Bronchial epithelial cell (primary cell): ENCODE results near the gene DCHS1. TPM values are rescaled to one million over a fixed set of nuclear protein-coding genes. Genes with fewer than 3 reads are reported as not detected.

Source experiments
- DNase-seq: peaks from one replicate; pipeline ENCODE4 v3.0.0-alpha.2; 2010; ENCODE audit warnings: low read depth
- FAIRE-seq: peaks from 2 replicates; lab custom pipeline; 2011; peaks lifted over from hg19 to GRCh38; lab: Jason Lieb, UNC
- H3K27me3 ChIP-seq: 2 replicates; pipeline ENCODE4 v1.5.1; 2011; ENCODE audit warnings: low read length; ENCODE audit not compliant: control insufficient read depth, insufficient read depth
- H3K36me3 ChIP-seq: 2 replicates; pipeline ENCODE4 v1.5.1; 2011; ENCODE audit warnings: low read length; ENCODE audit not compliant: control insufficient read depth, insufficient read depth
- H3K4me3 ChIP-seq: 2 replicates; pipeline ENCODE4 v1.5.1; 2011; ENCODE audit warnings: mild to moderate bottlenecking, low read depth, low read length, control low read depth
- total RNA-seq: library from RNA; depleted of rRNA; stranded (reverse); fragments of >200 nt; gene quantifications from 2 replicates; pipeline ENCODE4 v1.2.1, GENCODE V29; 2014
- TF ChIP-seq, protein P1 (sequence below): IDR thresholded peaks from 2 replicates; pipeline ENCODE4 v1.5.1; 2011; ENCODE audit warnings: mild to moderate bottlenecking, moderate library complexity, low read length, control low read depth, inconsistent platforms; ENCODE audit not compliant: insufficient read depth, severe bottlenecking

The DCHS1 gene
- total RNA-seq, 1 donor from 2014 or later = 0.26 TPM

DNA sequence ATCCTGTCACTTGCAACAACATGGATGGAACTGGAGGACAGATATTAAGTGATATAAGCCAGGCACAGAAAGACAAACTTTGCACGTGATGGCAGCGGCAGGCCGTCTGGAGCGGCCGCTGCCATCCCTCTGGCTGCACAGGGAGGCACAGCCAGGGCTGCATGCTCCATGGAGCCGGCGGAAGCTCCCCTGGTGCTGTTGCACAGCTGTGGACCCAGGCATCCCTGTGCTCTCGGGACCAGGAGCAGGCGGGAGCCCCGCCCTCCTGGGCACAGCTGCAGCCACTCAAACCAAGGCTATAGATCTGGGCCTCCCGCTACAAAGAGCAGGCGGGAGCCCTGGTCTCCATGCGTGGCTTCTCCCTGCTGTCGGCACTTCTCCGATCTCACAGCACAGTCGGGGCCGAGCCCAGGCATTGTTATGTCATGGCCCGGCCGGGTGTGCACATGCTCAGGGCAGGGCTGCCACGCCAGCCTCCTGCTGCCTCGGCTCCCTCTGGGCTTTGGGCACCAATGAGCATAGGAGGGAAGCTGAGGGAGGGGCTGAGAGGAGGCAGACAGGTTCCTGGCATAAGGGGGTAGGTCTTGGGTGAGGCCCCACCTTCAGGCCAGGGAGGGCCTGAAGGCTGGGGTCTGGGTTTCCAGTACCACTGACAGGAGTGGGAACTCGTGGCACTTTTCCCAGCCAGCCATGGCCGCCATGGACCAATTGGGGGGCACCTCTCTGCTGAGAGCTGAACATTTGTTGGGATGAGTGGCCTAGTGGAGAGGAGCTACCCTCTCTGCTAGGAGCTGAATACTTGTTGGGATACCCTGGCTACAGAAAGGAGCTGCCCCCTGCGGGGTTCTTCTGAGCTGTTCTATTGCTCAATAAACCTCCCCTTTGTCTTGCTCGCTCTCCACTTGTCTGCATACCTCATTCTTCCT, 68.9 kb downstream of the DCHS1 start:
- DNase-seq (no peak), FAIRE-seq (no peak)
- H3K4me3 ChIP-seq = no peak overlapping the region
- TF ChIP-seq, protein P1, sequence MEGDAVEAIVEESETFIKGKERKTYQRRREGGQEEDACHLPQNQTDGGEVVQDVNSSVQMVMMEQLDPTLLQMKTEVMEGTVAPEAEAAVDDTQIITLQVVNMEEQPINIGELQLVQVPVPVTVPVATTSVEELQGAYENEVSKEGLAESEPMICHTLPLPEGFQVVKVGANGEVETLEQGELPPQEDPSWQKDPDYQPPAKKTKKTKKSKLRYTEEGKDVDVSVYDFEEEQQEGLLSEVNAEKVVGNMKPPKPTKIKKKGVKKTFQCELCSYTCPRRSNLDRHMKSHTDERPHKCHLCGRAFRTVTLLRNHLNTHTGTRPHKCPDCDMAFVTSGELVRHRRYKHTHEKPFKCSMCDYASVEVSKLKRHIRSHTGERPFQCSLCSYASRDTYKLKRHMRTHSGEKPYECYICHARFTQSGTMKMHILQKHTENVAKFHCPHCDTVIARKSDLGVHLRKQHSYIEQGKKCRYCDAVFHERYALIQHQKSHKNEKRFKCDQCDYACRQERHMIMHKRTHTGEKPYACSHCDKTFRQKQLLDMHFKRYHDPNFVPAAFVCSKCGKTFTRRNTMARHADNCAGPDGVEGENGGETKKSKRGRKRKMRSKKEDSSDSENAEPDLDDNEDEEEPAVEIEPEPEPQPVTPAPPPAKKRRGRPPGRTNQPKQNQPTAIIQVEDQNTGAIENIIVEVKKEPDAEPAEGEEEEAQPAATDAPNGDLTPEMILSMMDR = no peak
- H3K27me3 ChIP-seq = no peaks in the 10 kb centered on the region
- H3K36me3 ChIP-seq = no peaks in the 10 kb centered on the region

DNA sequence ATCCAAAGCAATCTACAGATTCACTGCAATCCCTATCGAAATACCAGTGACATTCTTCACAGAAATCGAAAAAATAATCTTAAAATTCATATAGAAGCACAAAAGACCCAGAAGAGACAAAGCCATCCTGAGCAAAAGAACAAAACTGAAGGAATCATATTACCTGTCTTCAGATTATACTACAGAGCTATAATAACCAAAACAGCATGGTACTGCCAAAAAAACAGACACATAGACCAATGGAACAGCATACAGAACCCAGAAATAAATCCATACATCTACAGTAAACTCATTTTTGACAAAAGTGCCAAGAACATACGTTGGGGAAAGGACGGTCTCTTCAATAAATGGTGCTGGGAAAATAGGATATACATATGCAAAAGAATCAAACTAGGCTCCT, 71.1 kb downstream of the DCHS1 start:
- H3K36me3 ChIP-seq = no peaks in the 10 kb centered on the region

DNA sequence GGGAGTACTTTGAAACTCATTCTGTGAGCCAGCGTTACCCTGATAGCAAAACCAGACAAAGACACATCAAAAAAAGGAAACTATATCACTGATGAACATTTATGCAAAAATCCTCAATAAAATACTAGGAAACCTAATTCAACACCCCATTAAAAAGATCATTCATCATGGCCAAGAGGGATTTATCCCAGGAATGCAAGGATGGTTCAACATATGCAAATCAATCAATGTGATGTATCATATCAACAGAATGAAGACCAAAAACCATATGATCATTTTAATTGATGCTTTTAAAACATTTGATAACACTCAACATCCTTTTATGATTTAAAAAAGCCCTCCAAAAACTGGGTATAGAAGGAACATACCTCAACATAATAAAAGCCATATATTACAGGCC, 72.0 kb downstream of the DCHS1 start:
- Histone ChIP-seq H3K36me3 (no peaks in the 10 kb centered on the region), H3K27me3 (no peaks in the 10 kb centered on the region), H3K4me3 (no peak overlapping the region)
- TF ChIP-seq, protein P1 = no peak
- no peak for DNase-seq
- no peak for FAIRE-seq

More for the DNA sequence above, 71.1 kb downstream of the DCHS1 start:
- TF ChIP-seq, protein P1 = no peak
- DNase-seq = no peak
- Histone ChIP-seq H3K4me3 (no peak overlapping the region), H3K27me3 (no peaks in the 10 kb centered on the region)
- no peak for FAIRE-seq

DNA sequence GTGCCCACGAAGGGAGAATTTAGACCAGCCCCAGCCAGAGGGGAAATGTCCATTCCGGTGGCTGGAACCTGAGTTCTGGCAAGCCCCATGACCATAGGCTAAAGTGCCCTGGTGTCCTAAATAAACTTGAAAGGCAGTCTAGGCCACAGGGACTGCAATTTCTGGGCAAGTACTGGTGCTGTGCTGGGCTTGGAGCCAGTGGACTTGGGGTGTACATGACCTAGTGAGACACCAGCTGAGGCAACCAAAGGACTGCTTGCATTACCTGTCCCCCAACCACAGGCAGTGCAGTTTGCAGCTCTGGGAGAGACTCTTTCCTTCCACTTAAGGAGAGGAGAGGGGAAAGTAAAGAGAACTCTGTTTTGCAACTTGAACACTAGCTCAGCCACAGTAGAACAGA, 75.9 kb downstream of the DCHS1 start:
- DNase-seq = no peak
- no peak overlapping the region for H3K4me3 ChIP-seq
- H3K36me3 ChIP-seq = no peaks in the 10 kb centered on the region
- FAIRE-seq = no peak
- TF ChIP-seq, protein P1 = no peak
- H3K27me3 ChIP-seq = no peaks in the 10 kb centered on the region

DNA sequence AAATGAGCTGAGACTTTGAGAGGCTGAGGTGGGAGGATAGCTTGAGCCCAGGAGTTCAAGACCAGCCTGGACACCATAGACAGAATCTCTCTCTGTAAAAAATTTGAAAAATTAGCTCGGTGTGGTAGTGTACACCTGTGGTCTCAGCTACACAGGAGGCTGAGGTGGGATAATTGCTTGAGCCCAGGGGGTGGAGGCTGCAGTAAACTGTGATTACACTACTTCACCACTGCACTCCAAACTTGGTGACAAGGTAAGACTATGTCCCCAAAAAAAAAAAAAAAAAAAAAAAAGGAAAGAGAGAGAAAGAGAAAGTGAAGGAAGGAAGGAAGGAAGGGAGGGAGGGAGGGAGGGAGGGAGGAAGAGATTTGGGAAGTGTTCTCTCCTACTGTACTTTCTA, 77.5 kb downstream of the DCHS1 start:
- FAIRE-seq (no peak), DNase-seq (no peak)
- TF ChIP-seq, protein P1 = no peak
- H3K36me3 ChIP-seq = no peaks in the 10 kb centered on the region
- no peaks in the 10 kb centered on the region for H3K27me3 ChIP-seq
- H3K4me3 ChIP-seq = no peak overlapping the region
